ENCODE data around the gene EVC2.

Gene EVC2

DNA sequence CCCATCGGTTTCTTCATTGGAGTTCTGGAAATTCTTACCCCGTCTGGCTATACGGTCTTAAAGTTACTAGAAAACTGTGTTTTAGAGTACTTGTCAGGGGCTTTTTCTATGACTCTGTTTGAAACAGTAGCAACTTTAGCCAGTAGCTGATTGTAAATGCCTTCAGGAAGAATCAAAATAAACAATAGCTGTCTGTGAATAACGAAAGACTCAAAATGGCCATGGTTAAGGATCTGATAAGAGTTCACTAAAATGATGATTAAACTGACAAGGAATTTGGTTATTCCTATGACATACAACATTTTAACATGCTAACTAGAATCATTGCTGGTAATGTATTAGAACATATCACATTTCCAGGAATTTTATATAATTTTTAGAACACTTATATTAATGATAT, 191.0 kb downstream of the EVC2 start:
- Histone ChIP-seq H3K27me3 (ENCODE audit: insufficient read depth, insufficient read length) (no peaks in the 10 kb centered on the region), H3K9me3 (ENCODE audit: insufficient read depth, low read length) (peaks cover 22% of the 10 kb centered on the region; the same call in 1 of the 2 replicates), H3K9ac (ENCODE audit: insufficient read length, low read depth) (no peak overlapping the region), H3K4me1 (ENCODE audit: insufficient read depth, insufficient read length) (no peaks in the 10 kb centered on the region), H3K36me3 (ENCODE audit: insufficient read depth, insufficient read length, low read length) (no peaks in the 10 kb centered on the region), H3K4me3 (ENCODE audit: insufficient read length, low read depth) (no peak overlapping the region)
- no peak for DNase-seq (ENCODE audit: low read depth, low spot score)
- TF ChIP-seq SUZ12 (IDR thresholded peaks at IDR 0.05; ENCODE audit: extremely low read depth, insufficient read depth, insufficient read length) (no peak), YY1 (IDR thresholded peaks at IDR 0.05; ENCODE audit: insufficient read depth, insufficient read length) (no peak), ZNF274 (IDR thresholded peaks at IDR 0.05; ENCODE audit: low read depth, low read length) (no peak)

DNA sequence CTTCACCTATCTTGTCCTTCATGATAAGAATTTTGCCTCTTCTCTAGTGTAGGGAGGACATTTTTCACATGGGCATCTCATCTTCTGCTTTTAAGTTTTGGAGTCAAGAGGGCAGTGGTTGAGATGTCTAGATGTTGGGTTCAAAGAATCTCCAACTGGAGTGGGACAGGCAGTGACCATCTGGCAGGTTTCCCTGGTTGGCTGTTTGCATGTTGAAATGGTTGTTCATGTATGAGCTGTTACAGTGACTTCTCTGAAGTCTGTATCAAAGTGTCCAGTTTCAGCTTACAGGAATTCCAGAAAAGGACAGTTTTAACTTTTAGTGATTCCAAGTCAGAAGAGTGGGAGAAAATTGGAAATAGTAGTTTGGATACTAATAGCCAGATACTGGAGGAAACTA, 192.7 kb downstream of the EVC2 start:
- TF ChIP-seq YY1 (IDR thresholded peaks at IDR 0.05; ENCODE audit: insufficient read depth, insufficient read length) (no peak), ZNF274 (IDR thresholded peaks at IDR 0.05; ENCODE audit: low read depth, low read length) (no peak), SUZ12 (IDR thresholded peaks at IDR 0.05; ENCODE audit: extremely low read depth, insufficient read depth, insufficient read length) (no peak)

More for the DNA sequence above, 192.7 kb downstream of the EVC2 start:
- Histone ChIP-seq H3K4me3 (ENCODE audit: insufficient read length, low read depth) (no peak overlapping the region), H3K9ac (ENCODE audit: insufficient read length, low read depth) (no peak overlapping the region), H3K4me1 (ENCODE audit: insufficient read depth, insufficient read length) (no peaks in the 10 kb centered on the region), H3K27me3 (ENCODE audit: insufficient read depth, insufficient read length) (no peaks in the 10 kb centered on the region), H3K36me3 (ENCODE audit: insufficient read depth, insufficient read length, low read length) (no peaks in the 10 kb centered on the region), H3K9me3 (ENCODE audit: insufficient read depth, low read length) (peaks cover 34% of the 10 kb centered on the region; the same call in 1 of the 2 replicates)
- no peak for DNase-seq (ENCODE audit: low read depth, low spot score)
